ENCODE results near the gene RTF2. TPM values are rescaled to one million over a fixed set of nuclear protein-coding genes. Genes with fewer than 3 reads are reported as not detected.
"Not testable (repeated sequence)": the region's sequence is repeated elsewhere in the genome, so short reads cannot be mapped to it uniquely, and the experiment has no call there.

RTF2 gene
- total and polyA plus RNA-seq, 4 donors, result 68.1 to 95.9 (median 77.5) TPM

DNA sequence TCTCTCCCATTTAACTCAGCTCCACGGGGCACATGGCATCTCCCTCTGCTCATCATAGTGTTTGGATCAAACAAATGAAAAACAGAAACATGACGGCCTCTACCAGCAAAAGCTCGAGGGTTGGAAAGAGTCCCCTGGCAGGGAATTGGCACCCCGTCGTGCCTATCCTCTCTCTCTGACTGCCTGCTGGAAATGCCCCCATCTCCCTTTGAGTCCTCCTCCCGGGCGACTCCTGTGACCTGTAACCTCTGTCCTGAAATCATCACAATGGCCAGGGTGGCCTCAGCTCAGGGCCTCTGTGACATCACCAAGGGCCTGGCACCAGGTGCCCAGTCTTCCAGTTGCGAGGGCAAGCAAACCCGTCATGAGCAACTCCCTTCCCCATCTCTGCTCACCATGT is 64.5 kb downstream of the RTF2 start, which contains the start of gene FAM209B:
TSS of gene FAM209B (plus strand) at position 301 of the 400 bp plus-strand sequence. CDS start at position 397, 96 bp downstream.
- H3K27me3 ChIP-seq (ENCODE audit: control insufficient read depth in 1 of 2, insufficient read depth in 2 of 2, low read length in 1 of 2); DNase-seq; intact Hi-C loops (cut with DNase I); H3K4me3 ChIP-seq (ENCODE audit: low read length in 2 of 2); H3K4me1 ChIP-seq (ENCODE audit: control insufficient read depth in 1 of 2, insufficient read depth in 2 of 2, low read length in 2 of 2); H3K36me3 ChIP-seq (ENCODE audit: control insufficient read depth in 1 of 2, insufficient read depth in 2 of 2, low read length in 1 of 2); H3K27ac ChIP-seq (ENCODE audit: low read depth in 1 of 2, low read length in 2 of 2); ATAC-seq (ENCODE audit: low FRiP score); H3K9me3 ChIP-seq (ENCODE audit: control insufficient read depth, low read length): not testable (repeated sequence)
- WGBS, 2 donors, result 81 to 82% methylated on average over 9 of the region's 9 CpGs

DNA sequence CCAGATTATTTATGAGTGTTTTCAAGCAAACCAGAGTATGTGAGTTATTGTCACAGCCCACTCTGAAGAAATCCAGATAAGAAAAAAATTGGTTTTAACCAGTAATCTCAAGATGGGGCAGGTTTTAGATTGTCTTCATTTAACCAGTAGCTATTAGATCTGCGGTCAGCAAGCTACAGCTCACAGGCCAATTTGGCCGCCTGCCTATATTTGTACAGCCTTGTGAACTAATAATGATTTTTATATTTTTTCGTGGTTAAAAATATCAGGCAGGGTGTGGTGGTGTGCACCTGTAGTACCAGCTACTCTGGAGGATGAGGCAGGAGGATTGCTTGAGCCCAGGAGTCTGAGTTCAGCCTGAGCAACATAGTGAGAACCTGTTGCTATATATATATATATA is 69.6 kb downstream of the RTF2 start:
- Histone ChIP-seq H3K4me1 (ENCODE audit: control insufficient read depth in 1 of 2, insufficient read depth in 2 of 2, low read length in 2 of 2) (no peaks in the 10 kb centered on the region), H3K27ac (ENCODE audit: low read depth in 1 of 2, low read length in 2 of 2) (no peak overlapping the region), H3K36me3 (ENCODE audit: control insufficient read depth in 1 of 2, insufficient read depth in 2 of 2, low read length in 1 of 2) (no peaks in the 10 kb centered on the region), H3K4me3 (ENCODE audit: low read length in 2 of 2) (no peak overlapping the region), H3K9me3 (ENCODE audit: control insufficient read depth, low read length) (no peaks in the 10 kb centered on the region), H3K27me3 (ENCODE audit: control insufficient read depth in 1 of 2, insufficient read depth in 2 of 2, low read length in 1 of 2) (no peaks in the 10 kb centered on the region)
- WGBS, 2 donors, result 71 to 72% methylated on average over 3 of the region's 3 CpGs
- no peak for ATAC-seq (ENCODE audit: low FRiP score)
- no peak for DNase-seq
- intact Hi-C loops (cut with DNase I), result no loop called here

DNA sequence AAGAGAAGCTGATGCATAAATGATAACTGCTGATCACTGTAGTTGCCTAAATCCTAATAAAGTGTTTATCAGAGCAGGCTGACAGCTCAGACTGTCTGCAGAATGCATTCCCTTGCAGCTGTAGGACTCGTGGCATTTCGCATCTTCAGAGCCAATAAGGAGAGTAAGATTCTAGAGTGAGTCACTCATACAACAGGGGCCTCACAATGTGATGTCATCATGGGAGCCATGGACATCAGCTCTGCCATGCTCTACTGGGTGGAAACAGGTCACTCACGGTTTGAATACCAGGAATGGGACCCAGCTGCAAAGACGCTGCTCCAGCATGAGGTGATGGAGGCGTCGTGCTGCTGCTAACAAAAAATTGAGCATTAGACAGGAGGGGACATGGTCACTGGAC is 72.0 kb downstream of the RTF2 start:
- Histone ChIP-seq H3K4me3 (ENCODE audit: low read length in 2 of 2) (no peak overlapping the region), H3K27ac (ENCODE audit: low read depth in 1 of 2, low read length in 2 of 2) (no peak overlapping the region), H3K36me3 (ENCODE audit: control insufficient read depth in 1 of 2, insufficient read depth in 2 of 2, low read length in 1 of 2) (no peaks in the 10 kb centered on the region), H3K27me3 (ENCODE audit: control insufficient read depth in 1 of 2, insufficient read depth in 2 of 2, low read length in 1 of 2) (no peaks in the 10 kb centered on the region), H3K4me1 (ENCODE audit: control insufficient read depth in 1 of 2, insufficient read depth in 2 of 2, low read length in 2 of 2) (no peaks in the 10 kb centered on the region), H3K9me3 (ENCODE audit: control insufficient read depth, low read length) (no peaks in the 10 kb centered on the region)
- DNase-seq (no peak), ATAC-seq (ENCODE audit: low FRiP score) (no peak)
- 77 to 82% methylated on average over 6 of the region's 6 CpGs for WGBS, 2 donors
- intact Hi-C loops (cut with DNase I), result no loop called here

DNA sequence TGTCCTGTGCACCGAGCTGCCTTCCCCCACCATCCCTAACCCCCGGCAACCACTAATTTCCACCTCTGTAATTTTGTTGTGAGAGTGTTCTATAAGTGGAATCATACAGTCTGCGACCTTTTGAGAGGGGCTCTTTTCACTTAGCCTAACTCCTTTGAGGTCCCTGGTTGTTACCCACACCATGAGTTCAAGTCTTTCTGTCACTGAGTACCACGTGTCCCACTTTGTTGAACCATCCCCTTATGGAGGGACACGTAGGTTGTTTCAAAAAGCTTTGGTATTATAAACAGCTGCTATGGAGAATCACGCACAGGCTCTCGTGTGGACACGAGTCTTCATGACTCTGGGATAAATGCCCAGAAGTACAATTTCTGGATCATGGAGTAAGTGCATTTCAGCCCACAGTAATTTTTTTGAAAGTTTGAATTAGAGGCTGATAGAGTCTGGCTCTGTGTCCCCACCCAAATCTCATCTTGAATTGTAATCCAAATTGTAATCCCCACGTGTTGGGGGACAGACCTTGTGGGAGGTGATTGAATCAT is 74.1 kb downstream of the RTF2 start:
- H3K4me1 ChIP-seq (ENCODE audit: control insufficient read depth in 1 of 2, insufficient read depth in 2 of 2, low read length in 2 of 2), result no peaks in the 10 kb centered on the region
- no peaks in the 10 kb centered on the region for H3K27me3 ChIP-seq (ENCODE audit: control insufficient read depth in 1 of 2, insufficient read depth in 2 of 2, low read length in 1 of 2)
- intact Hi-C loops (cut with DNase I), result no loop called here
- ATAC-seq (ENCODE audit: low FRiP score) (no peak), DNase-seq (no peak)
- WGBS, 2 donors, result 56 to 64% methylated on average over 9 of the region's 9 CpGs
- H3K4me3 ChIP-seq (ENCODE audit: low read length in 2 of 2), result no peak overlapping the region
- no peak overlapping the region for H3K27ac ChIP-seq (ENCODE audit: low read depth in 1 of 2, low read length in 2 of 2)
- H3K9me3 ChIP-seq (ENCODE audit: control insufficient read depth, low read length), result no peaks in the 10 kb centered on the region
- no peaks in the 10 kb centered on the region for H3K36me3 ChIP-seq (ENCODE audit: control insufficient read depth in 1 of 2, insufficient read depth in 2 of 2, low read length in 1 of 2)

DNA sequence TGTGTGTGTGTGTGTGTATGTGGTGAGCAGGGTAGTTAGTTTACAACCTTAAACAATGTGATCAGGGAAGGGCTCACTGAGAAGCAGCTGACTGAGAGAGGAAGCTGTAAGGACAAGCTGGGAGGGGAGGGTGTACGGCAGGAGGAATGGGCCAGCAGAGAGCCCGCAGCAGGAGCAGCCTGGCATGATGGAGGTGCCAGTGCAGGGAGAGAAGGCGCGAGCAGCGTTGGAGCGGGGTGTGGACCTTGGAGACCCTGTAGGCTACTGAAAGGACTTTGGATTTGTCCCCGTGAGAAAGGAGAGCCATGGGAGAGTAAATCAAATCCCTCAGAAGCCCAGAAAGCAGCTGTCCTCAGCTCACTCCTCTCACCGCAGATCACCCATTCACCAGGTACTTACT is 83.1 kb downstream of the RTF2 start:
- 76 to 84% methylated on average over 8 of the region's 8 CpGs for WGBS, 2 donors
- Histone ChIP-seq H3K36me3 (ENCODE audit: control insufficient read depth in 1 of 2, insufficient read depth in 2 of 2, low read length in 1 of 2) (no peaks in the 10 kb centered on the region), H3K4me3 (ENCODE audit: low read length in 2 of 2) (no peak overlapping the region), H3K9me3 (ENCODE audit: control insufficient read depth, low read length) (peaks cover 2% of the 10 kb centered on the region), H3K4me1 (ENCODE audit: control insufficient read depth in 1 of 2, insufficient read depth in 2 of 2, low read length in 2 of 2) (no peaks in the 10 kb centered on the region), H3K27me3 (ENCODE audit: control insufficient read depth in 1 of 2, insufficient read depth in 2 of 2, low read length in 1 of 2) (no peaks in the 10 kb centered on the region), H3K27ac (ENCODE audit: low read depth in 1 of 2, low read length in 2 of 2) (no peak overlapping the region)
- no peak for ATAC-seq (ENCODE audit: low FRiP score)
- intact Hi-C loops (cut with DNase I), result loop anchor here (2.0 to 5.0 kb wide), 2 partner anchors 795 to 796 kb away; no protein-coding TSS in a partner anchor
- no peak for DNase-seq

DNA sequence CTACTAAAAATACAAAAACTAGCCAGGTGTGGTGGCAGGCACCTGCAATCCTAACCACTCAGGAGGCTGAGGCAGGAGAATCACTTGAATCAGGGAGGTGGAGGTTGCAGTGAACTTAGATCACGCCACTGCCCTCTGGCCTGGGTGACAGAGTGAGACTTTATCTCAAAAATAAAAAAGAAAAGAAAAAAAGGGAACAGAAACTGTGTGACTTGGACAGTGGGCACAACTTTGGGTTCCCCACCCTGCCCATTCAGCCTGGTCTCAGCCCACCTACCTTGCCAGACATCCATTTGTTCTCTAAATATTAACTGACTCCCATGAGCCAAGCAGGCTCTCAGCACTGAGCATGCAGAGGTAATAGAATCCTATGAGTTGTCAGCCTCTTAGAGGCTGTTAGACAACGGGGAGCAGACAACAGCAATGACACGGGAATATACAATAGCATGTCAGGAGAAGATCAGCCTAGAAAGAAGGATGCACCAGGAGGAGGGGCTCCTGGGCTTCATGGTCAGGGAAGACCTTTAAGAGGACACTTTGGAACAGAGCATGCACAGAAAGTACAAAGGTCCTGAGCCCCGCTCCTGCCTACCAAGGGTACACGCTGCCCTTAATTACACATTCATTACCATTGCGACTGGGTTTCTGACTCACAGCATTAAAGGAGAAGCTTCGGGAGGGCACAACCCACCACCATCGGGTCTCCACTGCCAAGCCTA is 84.6 kb downstream of the RTF2 start:
- DNase-seq, result no peak
- H3K4me1 ChIP-seq (ENCODE audit: control insufficient read depth in 1 of 2, insufficient read depth in 2 of 2, low read length in 2 of 2), result no peaks in the 10 kb centered on the region
- H3K27ac ChIP-seq (ENCODE audit: low read depth in 1 of 2, low read length in 2 of 2), result no peak overlapping the region
- H3K4me3 ChIP-seq (ENCODE audit: low read length in 2 of 2), result no peak overlapping the region
- intact Hi-C loops (cut with DNase I), result loop anchor here in 1 of 2 donors (5.0 kb wide), 1 partner anchor 794 kb away; no protein-coding TSS in a partner anchor
- no peaks in the 10 kb centered on the region for H3K36me3 ChIP-seq (ENCODE audit: control insufficient read depth in 1 of 2, insufficient read depth in 2 of 2, low read length in 1 of 2)
- ATAC-seq (ENCODE audit: low FRiP score), result no peak
- H3K9me3 ChIP-seq (ENCODE audit: control insufficient read depth, low read length), result peaks cover 2% of the 10 kb centered on the region
- H3K27me3 ChIP-seq (ENCODE audit: control insufficient read depth in 1 of 2, insufficient read depth in 2 of 2, low read length in 1 of 2), result no peaks in the 10 kb centered on the region
- WGBS, 2 donors, result 60 to 70% methylated on average over 8 of the region's 8 CpGs

DNA sequence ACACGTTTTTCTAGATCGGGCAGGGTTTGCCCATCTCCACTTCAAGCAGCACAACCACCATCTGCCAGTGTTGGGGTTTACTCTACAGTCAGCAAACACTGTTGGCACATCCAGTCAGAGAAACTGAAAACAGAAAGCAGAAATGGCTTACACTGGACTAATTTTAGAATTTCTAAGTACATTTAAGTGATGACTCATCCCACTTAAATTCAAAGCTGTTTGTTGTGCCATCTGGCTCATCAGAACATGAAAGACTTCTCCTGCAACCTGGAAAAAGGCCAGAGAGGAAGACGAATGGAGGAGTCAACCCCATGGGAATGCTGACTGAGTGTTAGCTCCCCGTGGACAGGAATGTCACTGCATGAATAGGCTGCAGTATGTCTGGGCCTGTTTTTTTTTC is 86.4 kb downstream of the RTF2 start:
- peak; percentile 54 for ATAC-seq (ENCODE audit: low FRiP score)
- WGBS, 2 donors, result 15 to 18% methylated on average over 4 of the region's 4 CpGs
- intact Hi-C loops (cut with DNase I), result loop anchor here in 1 of 2 donors (5.0 kb wide), 1 partner anchor 792 kb away; no protein-coding TSS in a partner anchor

DNA sequence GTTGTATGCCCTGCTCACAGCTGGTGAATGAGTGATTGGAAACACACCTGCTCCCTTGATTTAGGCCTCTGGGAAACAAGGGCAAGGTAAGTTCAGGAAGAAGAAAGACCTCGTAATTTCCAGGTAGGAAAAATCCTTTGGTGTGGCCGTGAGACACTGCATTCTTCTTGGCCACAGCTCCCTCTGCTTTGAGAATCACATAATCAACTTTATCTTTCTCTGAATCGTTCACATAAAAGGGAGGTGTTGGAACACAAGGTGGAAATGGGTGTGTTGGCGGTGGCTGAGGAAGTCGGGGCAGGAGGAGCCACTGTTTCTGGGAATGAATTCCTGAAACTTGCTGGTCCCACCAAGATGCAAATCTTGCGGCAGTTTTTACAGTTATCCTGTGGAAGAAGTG is 90.5 kb downstream of the RTF2 start:
- ATAC-seq (ENCODE audit: low FRiP score) (no peak), DNase-seq (no peak)
- H3K4me3 ChIP-seq (ENCODE audit: low read length in 2 of 2), result no peak overlapping the region
- H3K27ac ChIP-seq (ENCODE audit: low read depth in 1 of 2, low read length in 2 of 2), result no peak overlapping the region
- no peaks in the 10 kb centered on the region for H3K36me3 ChIP-seq (ENCODE audit: control insufficient read depth in 1 of 2, insufficient read depth in 2 of 2, low read length in 1 of 2)
- H3K4me1 ChIP-seq (ENCODE audit: control insufficient read depth in 1 of 2, insufficient read depth in 2 of 2, low read length in 2 of 2), result no peaks in the 10 kb centered on the region
- no peaks in the 10 kb centered on the region for H3K9me3 ChIP-seq (ENCODE audit: control insufficient read depth, low read length)
- H3K27me3 ChIP-seq (ENCODE audit: control insufficient read depth in 1 of 2, insufficient read depth in 2 of 2, low read length in 1 of 2), result no peaks in the 10 kb centered on the region
- intact Hi-C loops (cut with DNase I), result no loop called here
- 75 to 76% methylated on average over 6 of the region's 6 CpGs for WGBS, 2 donors

More for the DNA sequence above, 86.4 kb downstream of the RTF2 start:
- Histone ChIP-seq H3K4me1 (ENCODE audit: control insufficient read depth in 1 of 2, insufficient read depth in 2 of 2, low read length in 2 of 2) (no peaks in the 10 kb centered on the region), H3K36me3 (ENCODE audit: control insufficient read depth in 1 of 2, insufficient read depth in 2 of 2, low read length in 1 of 2) (no peaks in the 10 kb centered on the region), H3K4me3 (ENCODE audit: low read length in 2 of 2) (no peak overlapping the region), H3K27ac (ENCODE audit: low read depth in 1 of 2, low read length in 2 of 2) (no peak overlapping the region), H3K27me3 (ENCODE audit: control insufficient read depth in 1 of 2, insufficient read depth in 2 of 2, low read length in 1 of 2) (no peaks in the 10 kb centered on the region), H3K9me3 (ENCODE audit: control insufficient read depth, low read length) (no peaks in the 10 kb centered on the region)
- DNase-seq, result no peak

DNA sequence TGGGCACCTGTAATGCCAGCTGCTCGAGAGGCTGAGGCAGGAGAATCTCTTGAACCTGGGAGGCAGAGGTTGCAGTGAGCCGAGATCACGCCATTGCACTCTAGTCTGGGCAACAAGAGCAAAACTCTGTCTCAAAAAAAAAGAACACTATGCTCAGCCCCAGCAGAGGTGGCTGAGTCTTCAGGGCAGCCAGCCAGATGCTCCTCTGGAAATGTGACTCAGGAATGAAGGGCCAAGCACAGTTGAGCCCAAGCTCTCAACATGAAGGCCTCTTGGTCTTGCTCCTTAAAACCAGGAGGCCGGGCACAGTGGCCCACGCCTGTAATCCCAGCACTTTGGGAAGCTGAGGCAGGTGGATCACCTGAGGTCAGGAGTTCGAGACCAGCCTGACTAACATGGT is 96.1 kb downstream of the RTF2 start:
- DNase-seq; H3K9me3 ChIP-seq (ENCODE audit: control insufficient read depth, low read length); H3K4me1 ChIP-seq (ENCODE audit: control insufficient read depth in 1 of 2, insufficient read depth in 2 of 2, low read length in 2 of 2); intact Hi-C loops (cut with DNase I); H3K27me3 ChIP-seq (ENCODE audit: control insufficient read depth in 1 of 2, insufficient read depth in 2 of 2, low read length in 1 of 2); H3K4me3 ChIP-seq (ENCODE audit: low read length in 2 of 2); H3K27ac ChIP-seq (ENCODE audit: low read depth in 1 of 2, low read length in 2 of 2); H3K36me3 ChIP-seq (ENCODE audit: control insufficient read depth in 1 of 2, insufficient read depth in 2 of 2, low read length in 1 of 2); ATAC-seq (ENCODE audit: low FRiP score): not testable (repeated sequence)
- WGBS, 2 donors, result 89 to 93% methylated on average over 6 of the region's 6 CpGs
